Activated CD8-positive, alpha-beta memory T cell treated with anti-CD3 and anti-CD28 coated beads, Interleukin-2, amount 50 U/mL, for 24 hours (primary cell): ENCODE measurements around the gene PDE4B.

Experiments
- DNase-seq: peaks from one replicate; pipeline ENCODE4 v3.0.0-alpha.2; 2020; ENCODE audit errors: extremely low read depth

Gene PDE4B

GRCh38 chr1:66182551-66183178, 390.0 kb downstream of the PDE4B start:
- peak; percentile 7 for DNase-seq

- no peak for DNase-seq
These were observed 390.7 kb downstream of the PDE4B start for GRCh38 chr1:66183400-66183799.

GRCh38 chr1:66197120-66197519, 404.4 kb downstream of the PDE4B start:
- DNase-seq: no peak

GRCh38 chr1:66197785-66198184, 405.1 kb downstream of the PDE4B start:
- DNase-seq: no peak

GRCh38 chr1:66206563-66207144, 414.0 kb downstream of the PDE4B start:
- DNase-seq: no peak

- no peak for DNase-seq
These were observed 414.8 kb downstream of the PDE4B start for GRCh38 chr1:66207484-66207883.

- no peak for DNase-seq
These were observed 415.9 kb downstream of the PDE4B start for GRCh38 chr1:66208632-66209031.

- no peak for DNase-seq
These were observed 418.0 kb downstream of the PDE4B start for GRCh38 chr1:66210635-66211244.

- no peak for DNase-seq
These were observed 418.8 kb downstream of the PDE4B start for GRCh38 chr1:66211521-66211920.

- DNase-seq: no peak
These were observed 420.8 kb downstream of the PDE4B start for GRCh38 chr1:66213491-66213890.

GRCh38 chr1:66214901-66215300, 422.2 kb downstream of the PDE4B start:
- no peak for DNase-seq

- DNase-seq: no peak
These were observed 424.3 kb downstream of the PDE4B start for GRCh38 chr1:66217021-66217420.

- no peak for DNase-seq
These were observed 424.9 kb downstream of the PDE4B start for GRCh38 chr1:66217561-66217960.

- DNase-seq: no peak
These were observed 427.8 kb downstream of the PDE4B start for GRCh38 chr1:66220477-66220876.

GRCh38 chr1:66223681-66224080, 431.0 kb downstream of the PDE4B start:
- no peak for DNase-seq

- no peak for DNase-seq
These were observed 434.3 kb downstream of the PDE4B start for GRCh38 chr1:66226985-66227384.

- DNase-seq: no peak
These were observed 435.3 kb downstream of the PDE4B start for GRCh38 chr1:66227966-66228365.

GRCh38 chr1:66231217-66231616, 438.5 kb downstream of the PDE4B start:
- DNase-seq: no peak

GRCh38 chr1:66231681-66232463, 439.2 kb downstream of the PDE4B start:
- DNase-seq: no peak

- no peak for DNase-seq
These were observed 444.3 kb downstream of the PDE4B start for GRCh38 chr1:66237042-66237441.

- DNase-seq: no peak
These were observed 445.2 kb downstream of the PDE4B start for GRCh38 chr1:66237722-66238479.

- no peak for DNase-seq
These were observed 447.1 kb downstream of the PDE4B start for GRCh38 chr1:66239834-66240233.
